GM21786 (cell line): ENCODE results near the gene DUSP22.
A peak's percentile ranks its signal among the peaks of the same experiment; 100 is the strongest.

ENCODE experiments used
- ATAC-seq: cut with Tn5 transposase; IDR thresholded peaks from one replicate; pipeline ENCODE4 v1.9.1; 2021; ENCODE audit not compliant: unreplicated experiment

Gene DUSP22

GRCh38 chr6:296151-297122 lies 4.2 kb downstream of the DUSP22 start:
- ATAC-seq = peak; percentile 23

GRCh38 chr6:297571-298232 lies 5.4 kb downstream of the DUSP22 start:
- no peak for ATAC-seq

- no peak for ATAC-seq
These were observed 6.2 kb downstream of the DUSP22 start for GRCh38 chr6:298233-299103.

GRCh38 chr6:299104-299980 lies 7.1 kb downstream of the DUSP22 start:
- no peak for ATAC-seq

- no peak for ATAC-seq
These were observed 7.7 kb downstream of the DUSP22 start for GRCh38 chr6:300026-300425.

GRCh38 chr6:300494-301198 lies 8.4 kb downstream of the DUSP22 start:
- no peak for ATAC-seq

- ATAC-seq = no peak
These were observed 9.2 kb downstream of the DUSP22 start for GRCh38 chr6:301526-301925.

GRCh38 chr6:301929-302705 lies 9.8 kb downstream of the DUSP22 start:
- ATAC-seq = no peak

- no peak for ATAC-seq
These were observed 10.5 kb downstream of the DUSP22 start for GRCh38 chr6:302760-303159.

GRCh38 chr6:303263-303662 lies 11.0 kb downstream of the DUSP22 start:
- no peak for ATAC-seq

- ATAC-seq = no peak
These were observed 11.8 kb downstream of the DUSP22 start for GRCh38 chr6:303948-304558.

GRCh38 chr6:304833-305370 lies 12.6 kb downstream of the DUSP22 start:
- no peak for ATAC-seq

- peak; percentile 85 for ATAC-seq
These were observed 13.3 kb downstream of the DUSP22 start for GRCh38 chr6:305371-306206.

GRCh38 chr6:306641-307061 lies 14.4 kb downstream of the DUSP22 start:
- no peak for ATAC-seq

- ATAC-seq = no peak
These were observed 15.0 kb downstream of the DUSP22 start for GRCh38 chr6:307065-307814.

GRCh38 chr6:307874-308273 lies 15.6 kb downstream of the DUSP22 start:
- no peak for ATAC-seq

- no peak for ATAC-seq
These were observed 16.0 kb downstream of the DUSP22 start for GRCh38 chr6:308307-308706.
